Liver (tissue), 9 donors: ENCODE data around the gene CCR2. TPM values are rescaled to one million over a fixed set of nuclear protein-coding genes. Genes with fewer than 3 reads are reported as not detected.

Experiments
- DNase-seq: peaks from one replicate; pipeline ENCODE4 v3.0.0-alpha.2; 2017; ENCODE audit warnings: low spot score
- H3K27ac ChIP-seq, 2 donors: one replicate each; pipeline ENCODE4 v1.7.0; 2013; ENCODE audit warnings: inconsistent platforms in 2 of 2, low read length in 2 of 2, control low read depth in 1 of 2, low read depth in 1 of 2, mild to moderate bottlenecking in 1 of 2
- H3K27me3 ChIP-seq, 4 donors: one replicate each; pipeline versions ENCODE4 v1.6.1 to v1.7.0; 2013; ENCODE audit warnings: low read length in 3 of 4, inconsistent platforms in 1 of 4, mild to moderate bottlenecking in 1 of 4, moderate library complexity in 1 of 4; ENCODE audit not compliant: control insufficient read depth in 4 of 4, insufficient read depth in 4 of 4
- H3K36me3 ChIP-seq, 4 donors: one replicate each; pipeline versions ENCODE4 v1.6.1 to v1.7.0; 2013; ENCODE audit warnings: low read length in 3 of 4, mild to moderate bottlenecking in 3 of 4, low read depth in 1 of 4, moderate library complexity in 1 of 4; ENCODE audit not compliant: control insufficient read depth in 4 of 4, insufficient read depth in 3 of 4
- H3K4me1 ChIP-seq, 4 donors: one replicate each; pipeline versions ENCODE4 v1.6.1 to v1.7.0; 2013; ENCODE audit warnings: low read length in 3 of 4, mild to moderate bottlenecking in 3 of 4, moderate library complexity in 1 of 4; ENCODE audit not compliant: control insufficient read depth in 4 of 4, insufficient read depth in 4 of 4
- H3K4me3 ChIP-seq, 3 donors: one replicate each; pipeline versions ENCODE4 v1.6.1 to v1.7.0; 2013; ENCODE audit warnings: low read length in 3 of 3, control low read depth in 1 of 3, low read depth in 1 of 3, mild to moderate bottlenecking in 1 of 3
- H3K9ac ChIP-seq, 2 donors: one replicate each; pipeline ENCODE4 v1.7.0; 2013; ENCODE audit warnings: low read length in 2 of 2, mild to moderate bottlenecking in 2 of 2, moderate library complexity in 2 of 2, control low read depth in 1 of 2, low read depth in 1 of 2
- H3K9me3 ChIP-seq, 4 donors: one replicate each; pipeline versions ENCODE4 v1.6.1 to v1.7.0; 2013; ENCODE audit warnings: low read length in 3 of 4; ENCODE audit not compliant: control insufficient read depth in 4 of 4
- CTCF ChIP-seq: fragments of 150-350 bp; IDR thresholded peaks from 2 replicates; pipeline ENCODE4 v1.5.1; 2017; ENCODE audit warnings: improper control_type of control experiment, low read depth, low read length; ENCODE audit not compliant: missing input control
- EGR1 ChIP-seq, 2 donors: IDR thresholded peaks; 2 replicates each; pipeline ENCODE4 v1.6.1; 2016 to 2018; ENCODE audit warnings: antibody characterized with exemption in 2 of 2, low read depth in 2 of 2
- FOXA2 ChIP-seq: IDR thresholded peaks from 2 replicates; pipeline ENCODE4 v1.6.1; 2016; ENCODE audit warnings: antibody characterized with exemption
- GABPA ChIP-seq, 2 donors: IDR thresholded peaks in 1 of 2; conservative IDR thresholded peaks in 1 of 2; 2 replicates each; pipeline ENCODE4 v1.6.1; 2016; ENCODE audit warnings: antibody characterized with exemption in 2 of 2, mild to moderate bottlenecking in 1 of 2, moderate library complexity in 1 of 2
- JUND ChIP-seq, 2 donors: IDR thresholded peaks; 2 replicates each; pipeline ENCODE4 v1.6.1; 2016; ENCODE audit warnings: antibody characterized with exemption in 2 of 2
- RAD21 ChIP-seq, 2 donors: IDR thresholded peaks; 2 replicates each; pipeline ENCODE4 v1.6.1; 2016; ENCODE audit warnings: antibody characterized with exemption in 2 of 2, mild to moderate bottlenecking in 2 of 2
- RXRA ChIP-seq, 2 donors: IDR thresholded peaks; 2 replicates each; pipeline ENCODE4 v1.6.1; 2017 to 2018; ENCODE audit warnings: antibody characterized with exemption in 2 of 2, mild to moderate bottlenecking in 1 of 2
- SP1 ChIP-seq: IDR thresholded peaks from 2 replicates; pipeline ENCODE4 v1.6.1; 2018; ENCODE audit warnings: antibody characterized with exemption, mild to moderate bottlenecking
- TAF1 ChIP-seq: conservative IDR thresholded peaks from 2 replicates; pipeline ENCODE4 v1.6.1; 2016; ENCODE audit warnings: antibody characterized with exemption, mild to moderate bottlenecking
- YY1 ChIP-seq: IDR thresholded peaks from 2 replicates; pipeline ENCODE4 v1.6.1; 2016; ENCODE audit warnings: antibody characterized with exemption, mild to moderate bottlenecking
- WGBS: extraction: QIAGEN DNeasy Blood & Tissue Kit; methylation state at CpG from one replicate; pipeline ENCODE4 v1.1.7; 2013; 5-methylcytosine and 5-hydroxymethylcytosine counted together
- polyA plus RNA-seq, 2 donors: library from polyadenylated mRNA; stranded (reverse) in 1 of 2; unstranded in 1 of 2; fragments of 200-250 nt in 1 of 2; fragments of >200 nt in 1 of 2; fragmentation: Nextera tagmentation in 1 of 2; extraction: Ambion mirVana in 1 of 2; gene quantifications; one replicate each; pipeline versions ENCODE4 v1.2.1 to v1.2.3, GENCODE V29; 2013 to 2015
- total RNA-seq, 2 donors: library from RNA; depleted of rRNA; stranded (reverse); fragments of >200 nt; gene quantifications; one replicate each; pipeline ENCODE4 v1.2.3, GENCODE V29; 2014
- TF ChIP-seq, protein P1 (sequence below): IDR thresholded peaks from 2 replicates; pipeline ENCODE4 v1.6.1; 2016; ENCODE audit warnings: antibody characterized with exemption
- TF ChIP-seq, protein P2 (sequence below): IDR thresholded peaks from 2 replicates; pipeline ENCODE4 v1.6.1; 2016; ENCODE audit warnings: antibody characterized with exemption, mild to moderate bottlenecking
- TF ChIP-seq, protein P3 (sequence below): IDR thresholded peaks from 2 replicates; pipeline ENCODE4 v1.6.1; 2016; ENCODE audit warnings: antibody characterized with exemption
- donor health status: healthy.
- donor health status: healthy.
- donor health status: healthy.
- donor health status: healthy.
- donor health status: healthy.

Gene CCR2
- total and polyA plus RNA-seq, 4 donors = 0.68 to 3.4 (median 2.4) TPM

DNA sequence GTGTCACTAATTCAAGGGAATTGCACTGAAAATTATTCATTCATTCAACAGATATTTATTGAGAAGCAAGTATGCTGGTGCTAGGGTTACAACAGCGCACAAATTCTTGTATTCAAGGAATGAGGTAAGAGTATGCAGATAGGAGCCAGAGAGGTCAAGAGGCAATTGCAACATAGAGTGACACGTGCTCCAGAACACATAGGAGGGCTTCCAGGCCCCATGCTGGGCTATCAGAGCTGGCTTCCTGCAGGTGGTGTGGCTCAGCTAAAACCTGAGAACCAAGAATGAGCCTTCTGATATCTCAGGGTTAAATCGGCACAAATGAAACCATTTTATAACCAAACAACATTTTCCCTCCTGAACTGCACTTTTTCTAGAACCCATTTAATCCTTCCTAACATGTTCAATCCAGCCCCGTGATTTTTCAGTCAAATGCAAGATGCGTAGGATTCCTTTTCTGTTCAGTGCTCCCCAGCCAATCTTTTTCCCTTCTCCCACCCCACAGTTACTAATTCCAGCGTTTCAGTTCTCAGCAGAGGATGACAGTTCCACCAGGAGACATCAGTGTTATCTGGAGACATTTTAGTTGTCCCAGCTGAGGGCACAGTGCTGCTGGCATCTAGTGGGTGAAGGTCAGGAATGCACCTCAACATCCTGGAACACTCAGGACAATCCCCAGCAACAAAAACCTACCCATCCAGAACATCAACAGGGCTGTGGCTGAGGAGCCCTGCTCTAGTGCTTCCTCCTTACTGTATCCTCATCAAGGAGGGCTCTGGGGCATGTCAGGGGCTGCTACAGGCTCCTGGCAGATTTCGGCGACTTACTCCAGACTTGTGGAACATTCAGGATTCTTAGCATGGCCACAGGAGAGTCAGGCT lies 39.9 kb downstream of the CCR2 start:
- no peak for DNase-seq

More for the DNA sequence above, 39.9 kb downstream of the CCR2 start:
- TF ChIP-seq, protein P1, sequence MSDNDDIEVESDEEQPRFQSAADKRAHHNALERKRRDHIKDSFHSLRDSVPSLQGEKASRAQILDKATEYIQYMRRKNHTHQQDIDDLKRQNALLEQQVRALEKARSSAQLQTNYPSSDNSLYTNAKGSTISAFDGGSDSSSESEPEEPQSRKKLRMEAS = no peak
- TF ChIP-seq GABPA (IDR thresholded peaks at IDR 0.05 in 1 of 2, conservative IDR thresholded peaks at IDR 0.05 in 1 of 2) = no peak
- TF ChIP-seq, protein P2, sequence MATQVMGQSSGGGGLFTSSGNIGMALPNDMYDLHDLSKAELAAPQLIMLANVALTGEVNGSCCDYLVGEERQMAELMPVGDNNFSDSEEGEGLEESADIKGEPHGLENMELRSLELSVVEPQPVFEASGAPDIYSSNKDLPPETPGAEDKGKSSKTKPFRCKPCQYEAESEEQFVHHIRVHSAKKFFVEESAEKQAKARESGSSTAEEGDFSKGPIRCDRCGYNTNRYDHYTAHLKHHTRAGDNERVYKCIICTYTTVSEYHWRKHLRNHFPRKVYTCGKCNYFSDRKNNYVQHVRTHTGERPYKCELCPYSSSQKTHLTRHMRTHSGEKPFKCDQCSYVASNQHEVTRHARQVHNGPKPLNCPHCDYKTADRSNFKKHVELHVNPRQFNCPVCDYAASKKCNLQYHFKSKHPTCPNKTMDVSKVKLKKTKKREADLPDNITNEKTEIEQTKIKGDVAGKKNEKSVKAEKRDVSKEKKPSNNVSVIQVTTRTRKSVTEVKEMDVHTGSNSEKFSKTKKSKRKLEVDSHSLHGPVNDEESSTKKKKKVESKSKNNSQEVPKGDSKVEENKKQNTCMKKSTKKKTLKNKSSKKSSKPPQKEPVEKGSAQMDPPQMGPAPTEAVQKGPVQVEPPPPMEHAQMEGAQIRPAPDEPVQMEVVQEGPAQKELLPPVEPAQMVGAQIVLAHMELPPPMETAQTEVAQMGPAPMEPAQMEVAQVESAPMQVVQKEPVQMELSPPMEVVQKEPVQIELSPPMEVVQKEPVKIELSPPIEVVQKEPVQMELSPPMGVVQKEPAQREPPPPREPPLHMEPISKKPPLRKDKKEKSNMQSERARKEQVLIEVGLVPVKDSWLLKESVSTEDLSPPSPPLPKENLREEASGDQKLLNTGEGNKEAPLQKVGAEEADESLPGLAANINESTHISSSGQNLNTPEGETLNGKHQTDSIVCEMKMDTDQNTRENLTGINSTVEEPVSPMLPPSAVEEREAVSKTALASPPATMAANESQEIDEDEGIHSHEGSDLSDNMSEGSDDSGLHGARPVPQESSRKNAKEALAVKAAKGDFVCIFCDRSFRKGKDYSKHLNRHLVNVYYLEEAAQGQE = no peak
- no peak for TF ChIP-seq JUND (IDR thresholded peaks at IDR 0.05)
- no peak for TF ChIP-seq EGR1 (IDR thresholded peaks at IDR 0.05; ENCODE audit: low read depth in 2 of 2)
- no peak for TF ChIP-seq YY1
- no peak for TF ChIP-seq FOXA2
- TF ChIP-seq RAD21 (IDR thresholded peaks at IDR 0.05) = no peak
- TF ChIP-seq, protein P3, sequence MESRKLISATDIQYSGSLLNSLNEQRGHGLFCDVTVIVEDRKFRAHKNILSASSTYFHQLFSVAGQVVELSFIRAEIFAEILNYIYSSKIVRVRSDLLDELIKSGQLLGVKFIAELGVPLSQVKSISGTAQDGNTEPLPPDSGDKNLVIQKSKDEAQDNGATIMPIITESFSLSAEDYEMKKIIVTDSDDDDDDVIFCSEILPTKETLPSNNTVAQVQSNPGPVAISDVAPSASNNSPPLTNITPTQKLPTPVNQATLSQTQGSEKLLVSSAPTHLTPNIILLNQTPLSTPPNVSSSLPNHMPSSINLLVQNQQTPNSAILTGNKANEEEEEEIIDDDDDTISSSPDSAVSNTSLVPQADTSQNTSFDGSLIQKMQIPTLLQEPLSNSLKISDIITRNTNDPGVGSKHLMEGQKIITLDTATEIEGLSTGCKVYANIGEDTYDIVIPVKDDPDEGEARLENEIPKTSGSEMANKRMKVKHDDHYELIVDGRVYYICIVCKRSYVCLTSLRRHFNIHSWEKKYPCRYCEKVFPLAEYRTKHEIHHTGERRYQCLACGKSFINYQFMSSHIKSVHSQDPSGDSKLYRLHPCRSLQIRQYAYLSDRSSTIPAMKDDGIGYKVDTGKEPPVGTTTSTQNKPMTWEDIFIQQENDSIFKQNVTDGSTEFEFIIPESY = no peak
- TF ChIP-seq SP1 = no peak
- TF ChIP-seq RXRA (IDR thresholded peaks at IDR 0.05) = no peak
- no peak for TF ChIP-seq CTCF
- no peak for TF ChIP-seq TAF1
- Histone ChIP-seq H3K27ac (no peak overlapping the region), H3K4me3 (no peak overlapping the region), H3K9ac (no peak overlapping the region), H3K27me3 (no peaks in the 10 kb centered on the region), H3K36me3 (no peaks in the 10 kb centered on the region), H3K4me1 (no peaks in the 10 kb centered on the region), H3K9me3 (no peaks in the 10 kb centered on the region)
- 77% methylated on average over 8 of the region's 8 CpGs for WGBS
